Nephron progenitor cell (in vitro differentiated cells): Measurements from ENCODE around the gene PAX9.
A peak's percentile ranks its signal among the peaks of the same experiment; 100 is the strongest.

Experiments used
- DNase-seq: peaks from one replicate; pipeline ENCODE4 v3.0.0; 2021
- H3K27ac Mint-ChIP-seq: 2 replicates; pipeline ENCODE4 v1.8.0; 2021; ENCODE audit warnings: mild to moderate bottlenecking, moderate library complexity, mixed read lengths
- H3K27me3 Mint-ChIP-seq: 2 replicates; pipeline ENCODE4 v1.8.0; 2021; ENCODE audit warnings: mild to moderate bottlenecking, low read depth, mixed read lengths; ENCODE audit not compliant: poor library complexity
- H3K36me3 Mint-ChIP-seq: 2 replicates; pipeline ENCODE4 v1.8.0; 2021; ENCODE audit warnings: low read depth, mixed read lengths
- H3K4me1 Mint-ChIP-seq: 2 replicates; pipeline ENCODE4 v1.8.0; 2021; ENCODE audit warnings: mixed read lengths
- H3K4me3 Mint-ChIP-seq: 2 replicates; pipeline ENCODE4 v1.8.0; 2021; ENCODE audit warnings: mild to moderate bottlenecking, moderate library complexity, mixed read lengths
- H3K9me3 Mint-ChIP-seq: 2 replicates; pipeline ENCODE4 v1.8.0; 2021; ENCODE audit warnings: mild to moderate bottlenecking, moderate library complexity, mixed read lengths
- CTCF ChIP-seq: fragments of 200-600 bp; sonication (generic); IDR thresholded peaks from 2 replicates; pipeline ENCODE4 v1.5.0; 2021; ENCODE audit warnings: antibody characterized with exemption

The PAX9 gene

GRCh38 chr14:36625436-36625835 is 36.2 kb upstream of the PAX9 start:
- Mint-ChIP-seq H3K9me3 (peaks cover 25% of the 10 kb centered on the region), H3K4me3 (no peak overlapping the region), H3K27me3 (peaks cover 33% of the 10 kb centered on the region), H3K36me3 (no peaks in the 10 kb centered on the region), H3K27ac (no peak overlapping the region), H3K4me1 (no peaks in the 10 kb centered on the region)
- no peak for TF ChIP-seq CTCF
- DNase-seq = no peak

- Mint-ChIP-seq H3K4me3 (no peak overlapping the region), H3K9me3 (peaks cover 19% of the 10 kb centered on the region), H3K36me3 (no peaks in the 10 kb centered on the region), H3K27ac (no peak overlapping the region), H3K4me1 (no peaks in the 10 kb centered on the region), H3K27me3 (peaks cover 33% of the 10 kb centered on the region)
- DNase-seq = no peak
- no peak for TF ChIP-seq CTCF
These were observed 35.5 kb upstream of the PAX9 start for GRCh38 chr14:36626151-36626550.

GRCh38 chr14:36627981-36628380 is 33.7 kb upstream of the PAX9 start:
- no peak overlapping the region for H3K4me3 Mint-ChIP-seq
- no peak for TF ChIP-seq CTCF
- no peak overlapping the region for H3K27ac Mint-ChIP-seq
- no peaks in the 10 kb centered on the region for H3K36me3 Mint-ChIP-seq
- peaks cover 37% of the 10 kb centered on the region for H3K27me3 Mint-ChIP-seq
- no peak for DNase-seq
- no peaks in the 10 kb centered on the region for H3K4me1 Mint-ChIP-seq
- peaks cover 3% of the 10 kb centered on the region for H3K9me3 Mint-ChIP-seq

- Mint-ChIP-seq H3K27me3 (peaks cover 59% of the 10 kb centered on the region), H3K4me1 (no peaks in the 10 kb centered on the region), H3K4me3 (no peak overlapping the region), H3K27ac (no peak overlapping the region), H3K36me3 (no peaks in the 10 kb centered on the region), H3K9me3 (peaks cover 9% of the 10 kb centered on the region)
- no peak for TF ChIP-seq CTCF
- no peak for DNase-seq
These were observed 28.1 kb upstream of the PAX9 start for GRCh38 chr14:36633580-36633979.

GRCh38 chr14:36646664-36647416 is 14.8 kb upstream of the PAX9 start:
- Mint-ChIP-seq H3K36me3 (no peaks in the 10 kb centered on the region), H3K9me3 (no peaks in the 10 kb centered on the region), H3K4me1 (peaks cover 17% of the 10 kb centered on the region), H3K27ac (no peak overlapping the region), H3K4me3 (peak overlapping the region; percentile 82), H3K27me3 (peaks cover 98% of the 10 kb centered on the region)
- no peak for TF ChIP-seq CTCF
- DNase-seq = peak; percentile 67

- no peaks in the 10 kb centered on the region for H3K36me3 Mint-ChIP-seq
- H3K27ac Mint-ChIP-seq = no peak overlapping the region
- H3K4me3 Mint-ChIP-seq = peak overlapping the region; percentile 83
- peaks cover 17% of the 10 kb centered on the region for H3K4me1 Mint-ChIP-seq
- DNase-seq = no peak
- TF ChIP-seq CTCF = no peak
- no peaks in the 10 kb centered on the region for H3K9me3 Mint-ChIP-seq
- H3K27me3 Mint-ChIP-seq = peaks cover 98% of the 10 kb centered on the region
These were observed 14.2 kb upstream of the PAX9 start for GRCh38 chr14:36647417-36647823.
